ENCODE results near the gene CARD18.

DNA sequence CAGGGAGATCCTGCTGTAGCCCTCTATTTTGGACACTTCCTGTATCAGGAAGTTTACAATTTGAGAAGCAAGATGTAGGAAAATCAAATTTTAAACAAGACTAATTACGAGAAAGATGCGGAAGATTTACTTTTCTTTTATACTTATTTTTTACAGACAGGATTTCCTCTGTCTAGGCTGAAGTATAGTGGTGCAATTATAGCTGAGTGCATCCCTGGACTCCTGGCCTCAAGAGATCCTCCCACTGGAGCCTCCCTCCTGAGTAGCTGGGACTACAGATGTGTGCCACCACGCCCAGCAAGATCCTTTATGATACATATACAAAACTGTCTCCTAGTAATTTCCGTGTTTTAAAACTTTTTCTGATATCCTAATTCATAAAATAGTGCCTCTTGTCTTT is 17.2 kb upstream of the CARD18 start:
- TF ChIP-seq, protein P1, sequence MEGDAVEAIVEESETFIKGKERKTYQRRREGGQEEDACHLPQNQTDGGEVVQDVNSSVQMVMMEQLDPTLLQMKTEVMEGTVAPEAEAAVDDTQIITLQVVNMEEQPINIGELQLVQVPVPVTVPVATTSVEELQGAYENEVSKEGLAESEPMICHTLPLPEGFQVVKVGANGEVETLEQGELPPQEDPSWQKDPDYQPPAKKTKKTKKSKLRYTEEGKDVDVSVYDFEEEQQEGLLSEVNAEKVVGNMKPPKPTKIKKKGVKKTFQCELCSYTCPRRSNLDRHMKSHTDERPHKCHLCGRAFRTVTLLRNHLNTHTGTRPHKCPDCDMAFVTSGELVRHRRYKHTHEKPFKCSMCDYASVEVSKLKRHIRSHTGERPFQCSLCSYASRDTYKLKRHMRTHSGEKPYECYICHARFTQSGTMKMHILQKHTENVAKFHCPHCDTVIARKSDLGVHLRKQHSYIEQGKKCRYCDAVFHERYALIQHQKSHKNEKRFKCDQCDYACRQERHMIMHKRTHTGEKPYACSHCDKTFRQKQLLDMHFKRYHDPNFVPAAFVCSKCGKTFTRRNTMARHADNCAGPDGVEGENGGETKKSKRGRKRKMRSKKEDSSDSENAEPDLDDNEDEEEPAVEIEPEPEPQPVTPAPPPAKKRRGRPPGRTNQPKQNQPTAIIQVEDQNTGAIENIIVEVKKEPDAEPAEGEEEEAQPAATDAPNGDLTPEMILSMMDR (IDR thresholded peaks at IDR 0.05): no peak
- no peak for TF ChIP-seq POLR2A (IDR thresholded peaks at IDR 0.05)
- TF ChIP-seq POLR2AphosphoS5 (IDR thresholded peaks at IDR 0.05): no peak
- no peak for TF ChIP-seq EP300 (IDR thresholded peaks at IDR 0.05)
